ENCODE results near the gene CRISPLD2.

DNA sequence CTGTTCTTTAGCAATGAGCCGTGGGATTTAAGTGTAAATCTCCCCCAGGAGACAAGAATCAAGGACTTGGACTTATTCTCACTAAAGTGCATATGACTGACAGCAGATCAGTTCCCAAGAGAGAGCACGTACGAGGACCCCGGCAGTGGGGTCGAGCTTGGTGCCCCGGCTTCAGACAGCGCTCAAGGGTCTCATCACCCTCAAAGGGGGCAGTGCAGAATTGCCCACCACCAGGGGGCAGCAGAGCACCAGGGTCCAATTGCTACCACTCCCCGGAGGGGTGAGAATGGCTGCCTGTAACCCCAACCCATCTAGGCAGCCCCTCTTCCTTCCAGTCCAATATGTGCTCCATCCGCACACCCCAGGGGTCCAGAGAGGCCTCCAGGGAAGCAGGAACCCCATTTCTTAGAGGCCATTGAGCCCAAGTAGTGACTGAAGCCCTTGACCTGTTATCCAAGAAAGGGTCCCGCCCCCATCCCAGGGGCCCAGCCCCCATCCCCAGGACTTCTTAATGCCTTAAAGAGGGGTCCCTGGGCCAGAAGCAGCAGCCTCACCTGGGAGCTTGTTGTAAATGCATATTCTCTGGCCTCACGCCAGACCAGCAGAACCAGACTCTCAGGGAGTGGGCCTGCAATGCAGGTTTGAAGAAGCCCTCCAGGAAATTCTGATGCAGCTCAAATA is 105.4 kb downstream of the CRISPLD2 start:
- no peak for TF ChIP-seq POLR2A (IDR thresholded peaks at IDR 0.05; ENCODE audit: low read length)
- no peak for TF ChIP-seq GATA1 (IDR thresholded peaks at IDR 0.05; ENCODE audit: low read depth, low read length)

Measured in erythroblast (primary cell).